GM21526 (cell line): ENCODE measurements around the gene ZFAND6.
"Not testable (repeated sequence)": the region's sequence is repeated elsewhere in the genome, so short reads cannot be mapped to it uniquely, and the experiment has no call there.

Experiments used
- ATAC-seq: cut with Tn5 transposase; IDR thresholded peaks from one replicate; pipeline ENCODE4 v1.9.1; 2021; ENCODE audit warnings: moderate library complexity; ENCODE audit not compliant: unreplicated experiment, low FRiP score

Gene ZFAND6

DNA sequence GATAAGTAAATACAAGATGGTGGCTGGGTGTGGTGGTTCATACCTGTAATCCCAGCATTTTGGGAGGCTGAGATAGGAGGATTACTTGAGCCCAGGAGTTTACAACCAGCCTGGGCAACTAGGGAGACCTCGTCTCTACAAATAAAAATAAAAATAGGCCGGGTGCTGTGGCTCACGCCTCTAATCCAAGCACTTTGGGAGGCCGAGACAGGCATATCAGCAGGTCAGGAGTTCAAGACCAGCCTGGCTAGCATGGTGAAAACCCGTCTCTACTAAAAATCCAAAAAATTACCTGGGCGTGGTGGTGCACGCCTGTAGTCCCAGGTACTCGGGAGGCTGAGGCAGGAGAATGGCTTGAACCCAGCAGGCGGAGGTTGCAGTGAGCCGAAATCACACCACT lies 14.3 kb upstream of the ZFAND6 start:
- not testable (repeated sequence) for ATAC-seq

- ATAC-seq = no peak
Observed at GRCh38 chr15:80049046-80049445, 10.4 kb upstream of the ZFAND6 start.

DNA sequence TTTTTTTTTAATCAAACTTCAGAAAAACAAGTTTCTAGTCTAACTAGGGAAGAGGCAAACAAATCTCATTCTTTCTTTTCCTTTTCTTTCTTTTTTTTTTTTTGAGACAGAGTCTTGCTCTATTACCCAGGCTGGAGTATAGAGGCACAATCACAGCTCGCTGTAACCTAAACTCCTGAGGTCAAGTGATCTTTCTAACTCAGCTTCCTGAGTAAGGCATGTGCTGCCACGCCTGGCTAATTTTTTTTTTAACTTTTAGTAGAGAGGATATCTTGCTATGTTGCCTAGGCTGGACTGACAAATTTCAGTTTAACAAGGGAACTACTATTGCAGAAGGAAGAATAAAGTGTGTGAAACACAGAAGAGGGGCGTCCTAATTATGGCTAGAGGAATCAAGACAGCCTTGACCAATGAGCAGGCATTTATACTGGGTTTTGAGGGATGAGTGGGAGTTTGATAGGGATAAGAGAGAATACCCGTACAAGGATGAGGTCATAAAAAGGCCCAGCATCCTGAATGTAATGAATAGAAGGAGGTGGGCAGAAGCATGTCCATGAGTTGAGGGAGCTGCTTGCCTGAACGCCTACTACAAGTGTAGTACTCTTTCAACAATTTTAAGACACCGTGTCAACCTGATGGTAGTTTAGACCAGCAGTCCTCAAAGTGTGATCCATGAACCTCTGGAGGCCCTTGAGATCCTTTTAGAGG lies 6.7 kb upstream of the ZFAND6 start:
- no peak for ATAC-seq

GRCh38 chr15:80055933-80056332 lies 3.5 kb upstream of the ZFAND6 start:
- no peak for ATAC-seq

DNA sequence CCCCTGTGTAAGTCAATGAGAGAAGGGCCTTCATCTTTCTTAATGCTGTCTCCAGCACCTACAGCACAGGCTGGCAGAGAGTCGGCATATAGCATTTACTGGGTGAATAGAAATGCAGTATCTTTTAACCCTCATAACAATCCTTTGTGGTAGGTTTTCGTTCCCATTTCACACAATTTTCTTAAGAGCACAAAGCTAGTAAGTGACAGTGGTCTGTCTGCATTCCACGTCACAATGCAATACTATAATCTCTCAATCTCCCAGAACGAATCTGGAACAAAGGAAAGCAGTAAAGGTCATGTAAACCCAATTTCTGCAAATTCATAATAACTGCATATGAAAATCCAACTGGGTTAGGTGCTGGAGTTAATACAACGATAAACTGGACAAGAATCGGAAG lies 1.4 kb upstream of the ZFAND6 start:
- ATAC-seq = no peak

GRCh38 chr15:80059786-80060355 lies 395 bp downstream of the ZFAND6 start:
- ATAC-seq = peak; percentile 40

- no peak for ATAC-seq
Observed at GRCh38 chr15:80060356-80061006, 1.0 kb downstream of the ZFAND6 start.

GRCh38 chr15:80061582-80061981 lies 2.1 kb downstream of the ZFAND6 start:
- no peak for ATAC-seq

- ATAC-seq = no peak
Observed at GRCh38 chr15:80066912-80067311, 7.4 kb downstream of the ZFAND6 start.

DNA sequence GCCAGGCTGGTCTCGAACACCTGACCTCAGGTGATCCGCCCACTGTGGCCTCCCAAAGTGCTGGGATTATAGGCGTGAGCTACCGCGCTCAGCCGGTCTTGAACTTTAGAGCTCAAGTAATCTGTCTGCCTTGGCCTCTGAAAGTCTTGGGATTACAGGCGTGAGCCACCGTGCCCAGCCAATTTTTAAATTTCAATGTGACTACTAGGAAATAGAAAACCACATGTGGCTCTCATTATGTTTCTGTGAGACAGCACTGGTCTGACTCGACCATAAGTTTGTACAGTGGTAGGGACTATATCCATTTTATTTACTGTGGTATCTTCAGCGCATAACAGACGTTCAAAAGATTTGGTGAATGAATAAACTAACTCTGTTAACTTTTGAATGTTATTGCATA lies 9.1 kb downstream of the ZFAND6 start:
- ATAC-seq = no peak

GRCh38 chr15:80070840-80071239 lies 11.4 kb downstream of the ZFAND6 start:
- ATAC-seq = no peak

DNA sequence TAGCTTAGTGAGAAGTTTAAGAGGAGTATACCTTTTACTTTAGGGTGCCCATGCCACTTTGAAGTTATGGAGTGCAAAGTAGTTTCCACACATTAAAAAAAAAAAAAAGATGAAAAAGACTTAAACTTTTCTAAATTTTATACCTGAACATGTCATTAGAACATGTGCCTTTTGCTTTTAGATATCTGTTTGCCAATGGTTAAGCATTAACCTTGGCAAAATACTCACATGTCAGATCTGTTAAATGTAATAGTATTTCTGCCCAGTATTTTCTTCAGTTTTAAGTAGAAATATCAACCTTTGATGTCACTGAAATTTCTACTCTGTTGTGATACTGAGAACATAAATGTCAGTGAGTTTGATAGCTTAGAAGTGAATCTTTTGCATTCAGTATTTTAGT lies 12.2 kb downstream of the ZFAND6 start:
- ATAC-seq = no peak

- peak; percentile 69 for ATAC-seq
Observed at GRCh38 chr15:80072285-80072994, 13.0 kb downstream of the ZFAND6 start.

DNA sequence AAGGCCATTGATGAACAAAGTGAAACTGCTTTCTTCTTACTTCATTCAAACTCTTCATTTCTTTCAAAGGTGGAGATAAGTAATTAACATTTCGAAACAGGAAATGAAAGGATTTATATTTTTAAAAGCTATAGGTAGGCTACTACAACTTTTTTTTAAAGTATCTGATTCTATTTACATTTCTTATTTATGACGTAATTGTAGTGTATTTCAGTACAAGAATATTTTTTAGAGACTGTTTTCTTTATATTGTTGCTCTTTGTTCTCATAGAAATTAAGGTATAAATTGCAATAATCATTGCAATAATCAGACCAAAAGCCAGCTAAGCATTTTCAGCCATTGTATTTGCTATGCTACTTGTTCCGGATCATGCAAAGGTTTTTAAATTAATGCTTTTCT lies 13.7 kb downstream of the ZFAND6 start:
- no peak for ATAC-seq

GRCh38 chr15:80076321-80077318 lies 17.1 kb downstream of the ZFAND6 start:
- ATAC-seq = no peak

DNA sequence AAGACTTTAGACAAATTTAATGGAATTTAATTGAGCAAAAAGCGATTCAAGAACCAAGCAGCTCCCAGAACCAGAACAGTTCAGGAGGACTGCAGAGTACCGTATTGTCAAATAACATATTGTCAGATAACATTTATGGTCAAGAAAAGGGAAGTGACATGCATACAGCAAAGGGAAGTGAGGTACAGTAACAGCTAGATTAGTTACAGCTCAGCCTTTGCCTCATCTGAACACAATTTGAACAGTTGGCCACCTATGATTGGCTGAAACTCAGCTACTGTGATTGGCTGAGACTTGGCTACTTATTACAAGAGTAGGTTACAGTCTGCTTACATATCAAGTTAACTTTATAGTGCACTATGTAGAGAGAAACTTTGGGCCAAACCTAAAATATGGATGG lies 21.9 kb downstream of the ZFAND6 start:
- ATAC-seq = no peak

DNA sequence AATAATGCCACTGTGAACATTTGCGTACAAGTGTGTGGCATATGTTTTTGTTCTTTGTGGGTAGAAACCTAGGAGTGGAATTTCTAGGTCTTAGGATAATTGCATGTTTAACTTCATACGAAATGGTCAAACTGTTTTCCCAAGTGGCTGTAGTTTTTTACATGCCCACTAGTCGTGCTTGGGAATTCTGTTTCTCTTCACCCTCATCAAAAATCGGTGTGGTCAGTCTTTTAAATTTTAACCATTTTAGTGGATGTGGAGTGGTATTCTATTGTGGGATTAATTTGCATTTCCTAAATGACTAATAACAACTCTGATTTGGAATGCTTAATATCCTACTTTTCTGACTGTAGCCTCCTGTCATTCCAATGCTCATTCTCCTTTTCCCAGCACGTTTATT lies 27.6 kb downstream of the ZFAND6 start:
- no peak for ATAC-seq

DNA sequence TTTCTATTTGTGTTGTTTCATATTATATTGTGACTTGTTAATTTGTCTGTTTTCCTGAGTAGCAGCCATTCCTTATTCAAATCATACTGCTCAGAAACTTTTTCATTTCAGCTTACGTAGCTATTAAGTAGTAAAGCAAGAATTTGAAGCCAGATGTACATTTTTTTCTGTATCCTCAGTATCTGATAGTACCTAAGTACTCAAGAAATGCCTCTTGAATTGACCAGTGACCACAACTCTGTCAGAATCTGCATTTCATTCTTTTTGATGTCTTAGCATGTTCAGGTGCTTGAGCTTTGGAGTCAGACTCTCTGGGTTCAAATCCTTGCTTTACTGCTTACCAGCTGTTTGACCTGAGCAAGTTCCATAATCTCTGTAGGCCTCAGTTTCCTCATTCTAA lies 30.6 kb downstream of the ZFAND6 start:
- no peak for ATAC-seq

DNA sequence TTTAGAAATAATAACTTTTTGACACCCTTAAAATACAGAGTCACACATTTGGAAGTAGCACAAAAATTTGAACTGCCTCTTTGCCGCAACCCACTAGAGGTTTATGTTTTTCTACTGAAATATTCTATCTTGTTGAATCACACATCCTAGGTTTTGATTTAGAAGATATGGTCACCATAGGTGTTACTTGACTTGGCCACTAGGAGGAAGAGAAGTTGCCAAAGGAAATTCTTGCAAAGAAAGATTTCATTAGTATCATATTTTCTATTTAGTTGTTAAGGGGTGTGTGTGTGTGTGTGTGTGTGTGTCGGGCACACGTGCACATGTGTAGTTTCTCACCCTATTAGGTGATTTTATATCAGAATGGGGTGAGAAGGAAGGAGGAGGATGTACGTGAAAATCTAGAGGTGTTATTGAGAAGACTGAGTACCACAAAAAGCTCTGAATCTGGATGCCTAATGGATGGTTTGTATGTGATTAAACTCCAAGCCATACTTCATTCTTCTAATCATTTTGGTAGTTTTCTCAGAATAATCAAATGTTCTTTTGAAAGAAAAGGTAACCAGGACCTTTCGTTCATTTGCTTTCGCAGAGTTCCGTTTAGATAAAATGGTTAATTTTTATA lies 31.5 kb downstream of the ZFAND6 start:
- ATAC-seq = no peak
